Iris pigment epithelial cell (primary cell): Measurements from ENCODE around the gene CAGE1.
"Not testable (repeated sequence)": the region's sequence is repeated elsewhere in the genome, so short reads cannot be mapped to it uniquely, and the experiment has no call there.

ENCODE experiments used
- DNase-seq: peaks from one replicate; pipeline ENCODE4 v3.0.0-alpha.2; 2011; ENCODE audit warnings: low read depth

The CAGE1 gene

GRCh38 chr6:7409740-7410139 is 20.2 kb upstream of the CAGE1 start:
- DNase-seq: no peak

GRCh38 chr6:7406743-7407142 is 17.2 kb upstream of the CAGE1 start:
- peak; percentile 49 for DNase-seq

GRCh38 chr6:7404546-7404945 is 15.0 kb upstream of the CAGE1 start:
- DNase-seq: no peak

- DNase-seq: no peak
These were observed 13.2 kb upstream of the CAGE1 start for GRCh38 chr6:7402716-7403115.

GRCh38 chr6:7401075-7401474 is 11.5 kb upstream of the CAGE1 start:
- peak; percentile 59 for DNase-seq

- DNase-seq: peak; percentile 5
These were observed 2.9 kb upstream of the CAGE1 start for GRCh38 chr6:7392402-7392801.

- DNase-seq: peak; percentile 36
These were observed 1.6 kb upstream of the CAGE1 start for GRCh38 chr6:7391151-7391550.

- DNase-seq: peak; percentile 93
These were observed 810 bp upstream of the CAGE1 start for GRCh38 chr6:7390226-7390878.

- DNase-seq: peak; percentile 80
These were observed 436 bp downstream of the CAGE1 start for GRCh38 chr6:7389162-7389450.

GRCh38 chr6:7381092-7381491 is 8.4 kb downstream of the CAGE1 start:
- DNase-seq: no peak

- DNase-seq: no peak
These were observed 10.8 kb downstream of the CAGE1 start for GRCh38 chr6:7378740-7379139.

GRCh38 chr6:7377961-7378360 is 11.6 kb downstream of the CAGE1 start:
- DNase-seq: no peak

GRCh38 chr6:7373739-7374138 is 15.8 kb downstream of the CAGE1 start:
- DNase-seq: peak; percentile 12

GRCh38 chr6:7367408-7367807 is 22.1 kb downstream of the CAGE1 start:
- no peak for DNase-seq

GRCh38 chr6:7351916-7352315 is 37.6 kb downstream of the CAGE1 start:
- DNase-seq: not testable (repeated sequence)

- not testable (repeated sequence) for DNase-seq
These were observed 39.0 kb downstream of the CAGE1 start for GRCh38 chr6:7350591-7350990.

GRCh38 chr6:7347551-7347997 is 42.0 kb downstream of the CAGE1 start:
- DNase-seq: not testable (repeated sequence)

- not testable (repeated sequence) for DNase-seq
These were observed 44.6 kb downstream of the CAGE1 start for GRCh38 chr6:7344773-7345450.

- no peak for DNase-seq
These were observed 45.7 kb downstream of the CAGE1 start for GRCh38 chr6:7343546-7344475.

GRCh38 chr6:7341989-7342742 is 47.4 kb downstream of the CAGE1 start:
- no peak for DNase-seq

GRCh38 chr6:7341271-7341670 is 48.3 kb downstream of the CAGE1 start:
- no peak for DNase-seq
